Thyroid gland (tissue), 4 donors: ENCODE measurements around the gene RAD18. TPM values are rescaled to one million over a fixed set of nuclear protein-coding genes. Genes with fewer than 3 reads are reported as not detected.

Experiments
- DNase-seq, 2 donors: peaks; one replicate each; pipeline ENCODE4 v3.0.0-alpha.2; 2019
- H3K27ac ChIP-seq, 3 donors: fragments of 200-600 bp; sonication (generic); 1 replicate in 2 of 3; 2 replicates in 1 of 3; pipeline ENCODE4 v1.5.1; 2016 to 2019; ENCODE audit warnings: mild to moderate bottlenecking in 1 of 3, moderate library complexity in 1 of 3
- H3K27me3 ChIP-seq: fragments of 200-600 bp; sonication (generic); one replicate; pipeline ENCODE4 v1.5.1; 2019
- H3K36me3 ChIP-seq, 2 donors: fragments of 200-600 bp; sonication (generic); one replicate each; pipeline ENCODE4 v1.5.1; 2016 to 2019
- H3K4me1 ChIP-seq, 2 donors: fragments of 200-600 bp; sonication (generic); one replicate each; pipeline ENCODE4 v1.5.1; 2017 to 2019
- H3K4me3 ChIP-seq, 3 donors: fragments of 200-600 bp; sonication (generic); replicated peaks in 1 of 3; 1 replicate in 2 of 3; 2 replicates in 1 of 3; pipeline ENCODE4 v1.5.1; 2016; ENCODE audit warnings: mild to moderate bottlenecking in 1 of 3
- H3K9me3 ChIP-seq: fragments of 200-600 bp; sonication (generic); one replicate; pipeline ENCODE4 v1.5.1; 2017
- CTCF ChIP-seq, 6 experiments: fragments of 200-600 bp in 3 of 6; fragments of 450-650 bp in 3 of 6; sonication (generic) in 3 of 6; IDR thresholded peaks; one replicate each; pipeline ENCODE4 v1.5.1; 2016 to 2019; ENCODE audit warnings: antibody characterized with exemption in 6 of 6, mild to moderate bottlenecking in 2 of 6, inconsistent platforms in 1 of 6, moderate library complexity in 1 of 6
- POLR2A ChIP-seq, 2 donors: fragments of 450-650 bp; IDR thresholded peaks; one replicate each; pipeline ENCODE4 v1.6.1; 2017; ENCODE audit warnings: antibody characterized with exemption in 2 of 2, mild to moderate bottlenecking in 2 of 2, moderate library complexity in 1 of 2
- WGBS, 2 donors: methylation state at CpG; one replicate each; pipeline ENCODE4 v1.1.5; 2017; 5-methylcytosine and 5-hydroxymethylcytosine counted together
- intact Hi-C: fragments of 100-400 bp; cut with DNase I; formaldehyde crosslinking; loops from one replicate; pipeline ENCODE4 v1.15.1; 2023
- total RNA-seq, 4 donors: library from RNA; depleted of rRNA; stranded (reverse); fragments of >200 nt; gene quantifications; one replicate each; pipeline ENCODE4 v1.2.3, GENCODE V29; 2016

Gene RAD18
- total RNA-seq, 4 donors from 2014 or later = 9.6 to 18.4 (median 10.5) TPM

- 82 to 84% methylated on average over 5 of the region's 5 CpGs for WGBS, 2 donors
- no peak for TF ChIP-seq POLR2A (IDR thresholded peaks at IDR 0.05)
- no peak for TF ChIP-seq CTCF (IDR thresholded peaks at IDR 0.05)
- Histone ChIP-seq H3K4me1 (peaks cover 3 to 4% of the 10 kb centered on the region in 2 donors), H3K36me3 (no peaks in the 10 kb centered on the region), H3K27me3 (no peaks in the 10 kb centered on the region), H3K27ac (no peak overlapping the region), H3K4me3 (no peak overlapping the region), H3K9me3 (no peaks in the 10 kb centered on the region)
- intact Hi-C loops = no loop called here
- no peak for DNase-seq
Observed at GRCh38 chr3:8968375-8968882, 5.2 kb upstream of the RAD18 start.

- WGBS, 2 donors = 74 to 85% methylated on average over 5 of the region's 5 CpGs
- no peak overlapping the region for H3K27ac ChIP-seq
- peaks cover 6 to 7% of the 10 kb centered on the region in 2 donors for H3K4me1 ChIP-seq
- no peaks in the 10 kb centered on the region for H3K27me3 ChIP-seq
- intact Hi-C loops = no loop called here
- no peak for TF ChIP-seq POLR2A (IDR thresholded peaks at IDR 0.05)
- no peak for TF ChIP-seq CTCF (IDR thresholded peaks at IDR 0.05)
- H3K36me3 ChIP-seq = no peaks in the 10 kb centered on the region
- no peaks in the 10 kb centered on the region for H3K9me3 ChIP-seq
- no peak for DNase-seq
- no peak overlapping the region for H3K4me3 ChIP-seq
Observed at GRCh38 chr3:8967553-8967952, 4.3 kb upstream of the RAD18 start.

GRCh38 chr3:8966820-8967348 lies 3.6 kb upstream of the RAD18 start:
- Histone ChIP-seq H3K27ac (no peak overlapping the region), H3K4me3 (no peak overlapping the region), H3K36me3 (no peaks in the 10 kb centered on the region), H3K4me1 (peaks cover 11 to 12% of the 10 kb centered on the region in 2 donors), H3K9me3 (no peaks in the 10 kb centered on the region), H3K27me3 (no peaks in the 10 kb centered on the region)
- WGBS, 2 donors = 62 to 92% methylated on average over 3 of the region's 3 CpGs
- intact Hi-C loops = no loop called here
- TF ChIP-seq CTCF (IDR thresholded peaks at IDR 0.05) (no peak), POLR2A (IDR thresholded peaks at IDR 0.05) (no peak)
- DNase-seq = no peak

GRCh38 chr3:8966150-8966819 lies 3.0 kb upstream of the RAD18 start:
- Histone ChIP-seq H3K27me3 (no peaks in the 10 kb centered on the region), H3K36me3 (no peaks in the 10 kb centered on the region), H3K9me3 (no peaks in the 10 kb centered on the region), H3K4me1 (peaks cover 11 to 12% of the 10 kb centered on the region in 2 donors), H3K4me3 (no peak overlapping the region), H3K27ac (no peak overlapping the region)
- intact Hi-C loops = no loop called here
- no peak for DNase-seq
- 74 to 94% methylated on average over 2 of the region's 2 CpGs for WGBS, 2 donors
- TF ChIP-seq CTCF (IDR thresholded peaks at IDR 0.05) (no peak), POLR2A (IDR thresholded peaks at IDR 0.05) (no peak)
